Right renal pelvis (tissue), 4 donors: ENCODE data around the gene DNAJB13. TPM values are rescaled to one million over a fixed set of nuclear protein-coding genes. Genes with fewer than 3 reads are reported as not detected.
A peak's percentile ranks its signal among the peaks of the same experiment; 100 is the strongest.
"Not testable (repeated sequence)": the region's sequence is repeated elsewhere in the genome, so short reads cannot be mapped to it uniquely, and the experiment has no call there.

Experiments used
- DNase-seq, 4 donors: peaks; one replicate each; pipeline ENCODE4 v3.0.0-alpha.2; 2013; ENCODE audit warnings: low read depth in 4 of 4, low spot score in 3 of 4, missing footprints in 1 of 4
- polyA plus RNA-seq, 4 donors: library from polyadenylated mRNA; unstranded; fragments of 120-200 nt; gene quantifications; one replicate each; pipeline ENCODE4 v1.2.1, GENCODE V29; 2013; ENCODE audit not compliant: insufficient read length in 4 of 4

Gene DNAJB13
- polyA plus RNA-seq, result 1 to 10 TPM; 2.1 to 4.4 (median 3.7) TPM

- peak in 2 of 4 donors; percentile 29 to 33 for DNase-seq
Observed at GRCh38 chr11:73950869-73951710, at the start of gene DNAJB13. Gene DNAJB13 (plus strand): TSS chr11:73951026. CDS start chr11:73951070, 44 bp downstream.

DNA sequence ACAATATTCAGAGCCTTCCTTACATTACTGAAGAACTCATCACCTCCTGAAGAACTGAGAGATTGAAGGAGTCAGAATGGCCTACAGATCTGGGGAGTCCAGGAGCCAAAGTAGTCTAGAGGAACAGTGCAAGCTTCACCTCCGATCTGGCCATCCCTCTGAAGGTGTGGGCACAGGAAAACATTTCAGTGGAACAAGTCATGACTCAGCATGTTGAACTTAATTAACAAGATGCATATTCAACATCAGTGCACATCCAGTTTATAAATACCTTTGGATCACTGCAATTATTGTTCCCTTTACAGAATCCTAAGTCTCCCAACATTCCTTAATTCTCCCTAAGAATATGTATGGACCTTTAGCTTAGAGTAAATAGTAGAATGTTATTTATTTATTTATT lies 48.5 kb upstream of the DNAJB13 start:
- DNase-seq, result no peak

GRCh38 chr11:73907191-73907590 lies 43.6 kb upstream of the DNAJB13 start:
- DNase-seq, result no peak

- no peak for DNase-seq
Observed at GRCh38 chr11:73912026-73912425, 38.8 kb upstream of the DNAJB13 start.

DNA sequence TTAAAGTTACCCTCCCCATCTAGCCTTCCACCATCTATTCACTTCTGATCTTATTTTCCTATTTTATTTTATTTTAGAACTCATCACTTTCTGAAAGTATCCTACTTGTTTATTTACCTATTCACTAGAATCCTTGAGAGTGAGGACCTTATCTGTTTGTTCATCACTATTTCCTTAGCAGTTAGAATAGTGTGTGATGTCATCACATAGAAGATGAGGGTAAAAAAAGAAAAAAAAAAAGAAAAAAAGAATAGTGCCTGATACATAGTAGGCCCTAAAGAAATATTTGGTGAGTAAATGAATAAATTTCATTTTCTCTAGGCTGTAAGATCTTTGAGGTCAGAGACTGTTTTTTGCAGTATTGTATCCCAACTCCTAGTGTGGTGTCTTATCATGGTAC lies 37.4 kb upstream of the DNAJB13 start:
- no peak for DNase-seq

- DNase-seq, result no peak
Observed at GRCh38 chr11:73914284-73914683, 36.5 kb upstream of the DNAJB13 start.

- no peak for DNase-seq
Observed at GRCh38 chr11:73916435-73916834, 34.4 kb upstream of the DNAJB13 start.

GRCh38 chr11:73921180-73921579 lies 29.6 kb upstream of the DNAJB13 start:
- no peak for DNase-seq

DNA sequence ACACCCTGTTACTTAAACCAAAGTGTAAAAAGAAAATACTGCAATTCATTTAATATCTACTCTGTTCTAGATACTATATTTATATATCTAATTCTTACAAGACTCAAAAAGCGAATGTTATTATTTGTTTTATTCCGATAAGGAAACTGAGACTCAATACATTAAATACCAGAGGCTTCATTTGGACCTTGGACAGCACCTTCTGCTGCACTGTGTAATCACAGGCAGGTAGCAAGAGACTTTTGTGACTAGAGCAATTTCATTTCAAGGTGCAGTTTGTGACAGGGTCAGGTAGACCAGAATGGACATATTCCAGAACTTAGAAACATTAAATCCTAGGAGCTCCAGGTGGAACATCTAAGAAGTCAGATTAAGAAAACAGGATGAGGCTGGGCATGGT lies 21.4 kb upstream of the DNAJB13 start:
- DNase-seq, result no peak

DNA sequence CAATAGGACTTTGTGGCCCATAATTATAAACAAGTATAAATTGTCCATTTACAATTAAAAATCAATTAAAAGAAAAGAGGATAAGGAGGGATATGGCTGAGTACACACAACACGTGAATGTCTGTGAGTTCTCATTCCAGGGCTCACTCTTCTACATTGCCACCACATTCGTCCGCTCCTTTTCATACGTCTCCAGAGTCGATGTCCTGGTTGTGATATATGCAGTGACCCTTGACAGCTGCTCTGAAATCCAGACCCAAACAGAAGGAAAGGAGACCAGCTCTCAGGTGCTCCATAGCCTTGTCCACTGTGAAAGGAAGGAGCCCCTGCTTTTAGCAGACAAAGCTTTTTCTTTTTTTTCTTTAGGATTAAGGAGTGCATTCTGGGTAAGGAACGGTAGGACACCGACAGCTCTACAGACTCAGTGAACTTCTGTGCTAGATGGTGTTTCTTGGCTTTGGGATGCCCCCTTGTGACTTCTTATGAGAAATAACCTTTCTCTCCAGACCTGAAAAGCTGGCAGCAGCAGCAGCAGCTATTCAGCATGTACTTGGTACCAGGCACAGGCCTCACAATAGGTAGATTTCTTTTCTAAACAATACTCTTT lies 19.7 kb upstream of the DNAJB13 start:
- peak in 2 of 4 donors; percentile 5 to 23 for DNase-seq

GRCh38 chr11:73931951-73932350 lies 18.9 kb upstream of the DNAJB13 start:
- no peak for DNase-seq

DNA sequence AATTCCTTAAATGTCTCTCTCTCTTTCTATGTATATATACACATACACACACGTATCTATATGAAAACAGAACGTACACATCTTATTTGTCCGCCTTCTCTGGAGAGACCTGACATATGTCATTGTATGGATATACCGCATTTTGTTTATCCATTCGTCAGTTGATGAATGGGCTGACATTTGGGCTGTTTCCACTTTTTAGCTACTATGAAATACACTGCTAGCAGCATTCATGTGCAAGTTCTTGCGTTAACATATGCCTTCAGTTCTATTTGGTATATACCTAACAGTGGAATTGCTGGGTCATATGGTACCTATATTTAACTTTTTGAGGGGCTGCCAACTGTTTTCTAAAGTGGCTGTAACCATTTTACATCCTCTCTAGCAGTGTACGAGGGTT lies 18.0 kb upstream of the DNAJB13 start:
- DNase-seq, result no peak

DNA sequence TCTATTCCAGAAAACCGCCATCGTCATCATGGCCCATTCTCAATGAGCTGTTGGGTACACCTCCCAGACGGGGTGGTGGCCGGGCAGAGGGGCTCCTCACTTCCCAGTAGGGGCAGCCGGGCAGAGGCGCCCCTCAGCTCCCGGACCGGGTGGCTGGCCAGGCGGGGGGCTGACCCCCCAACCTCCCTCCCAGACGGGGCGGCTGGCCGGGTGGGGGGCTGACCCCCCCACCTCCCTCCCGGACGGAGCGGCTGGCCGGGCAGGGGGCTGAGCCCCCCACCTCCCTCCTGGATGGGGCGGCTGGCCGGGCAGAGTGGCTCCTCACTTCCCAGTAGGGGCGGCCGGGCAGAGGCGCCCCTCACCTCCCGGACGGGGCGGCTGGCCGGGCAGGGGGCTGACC lies 14.8 kb upstream of the DNAJB13 start:
- DNase-seq, result not testable (repeated sequence)

- no peak for DNase-seq
Observed at GRCh38 chr11:73939096-73939495, 11.7 kb upstream of the DNAJB13 start.

DNA sequence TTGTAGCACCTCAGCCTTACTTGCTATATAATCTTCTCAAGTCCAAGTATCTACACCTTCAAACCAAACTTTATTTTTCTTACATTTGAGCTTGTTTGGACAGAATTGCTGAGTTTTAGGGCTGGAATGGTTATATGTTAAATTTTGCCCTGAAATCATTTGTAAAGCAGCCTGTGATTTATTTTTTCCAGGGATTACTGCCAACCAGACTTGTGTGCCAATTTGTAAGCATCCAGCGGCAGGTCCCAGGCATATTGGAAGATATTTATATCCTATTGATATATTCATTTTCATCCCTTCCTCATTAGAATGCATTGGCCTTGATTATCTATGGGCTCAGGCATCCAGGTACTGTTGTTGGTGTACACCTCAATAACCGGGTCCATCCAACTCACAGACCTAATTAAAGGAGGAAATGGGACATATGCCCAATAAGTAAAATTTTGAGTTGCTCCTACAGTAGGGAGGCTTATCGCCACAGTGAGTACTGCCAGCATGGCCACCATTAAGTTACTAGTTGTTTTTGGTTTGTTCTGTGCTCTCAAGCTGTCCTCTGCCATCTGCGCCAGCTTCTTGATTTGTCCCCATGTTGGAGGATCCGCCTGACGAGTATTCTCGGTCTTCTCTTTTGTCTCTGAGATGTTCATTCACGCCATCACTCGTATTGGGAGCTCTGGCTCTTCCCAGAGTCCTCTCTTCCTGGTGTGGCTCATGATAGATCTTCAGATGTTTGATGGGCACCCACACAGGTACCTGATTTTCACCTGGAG lies 9.8 kb upstream of the DNAJB13 start:
- DNase-seq, result no peak

DNA sequence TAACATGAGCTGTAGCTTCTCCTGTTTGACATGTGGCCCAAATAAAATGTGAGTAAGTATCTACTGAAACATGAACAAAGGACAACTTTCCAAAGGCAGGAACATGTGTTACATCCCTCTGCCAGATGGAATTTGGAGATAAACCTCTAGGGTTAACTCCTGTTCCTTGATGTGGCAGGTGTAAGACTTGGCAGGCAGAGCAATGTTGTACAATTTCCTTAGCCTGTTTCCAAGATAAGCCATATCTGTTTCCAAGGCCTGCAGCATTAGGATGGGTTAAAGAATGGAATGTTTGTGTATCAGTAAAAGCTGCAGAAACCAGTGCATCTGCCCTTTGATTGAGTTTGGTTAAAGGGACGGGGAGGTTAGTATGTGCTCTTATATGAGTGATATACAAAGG lies 8.8 kb upstream of the DNAJB13 start:
- DNase-seq, result no peak

DNA sequence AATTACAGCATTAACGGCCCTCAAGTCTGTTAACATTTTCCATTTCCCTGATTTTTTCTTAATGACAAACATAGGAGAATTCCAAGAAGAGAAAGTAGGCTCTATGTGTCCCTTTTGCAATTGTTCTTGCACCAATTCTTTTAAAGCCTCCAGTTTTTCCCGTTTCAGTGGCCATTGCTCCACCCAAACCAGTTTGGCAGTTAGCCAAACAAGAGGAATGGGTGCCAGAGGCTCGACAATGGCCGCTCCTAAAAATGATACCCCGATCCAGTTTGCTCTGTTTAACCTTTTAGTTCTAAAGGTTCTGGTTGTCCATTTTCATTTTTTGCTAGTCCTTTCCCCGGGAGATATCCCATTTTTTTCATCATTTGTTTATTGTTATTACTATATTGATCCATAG lies 6.7 kb upstream of the DNAJB13 start:
- DNase-seq, result no peak

GRCh38 chr11:73944901-73945300 lies 5.9 kb upstream of the DNAJB13 start:
- no peak for DNase-seq

GRCh38 chr11:73945396-73945795 lies 5.4 kb upstream of the DNAJB13 start:
- no peak for DNase-seq

- no peak for DNase-seq
Observed at GRCh38 chr11:73946798-73947458, 3.9 kb upstream of the DNAJB13 start.

DNA sequence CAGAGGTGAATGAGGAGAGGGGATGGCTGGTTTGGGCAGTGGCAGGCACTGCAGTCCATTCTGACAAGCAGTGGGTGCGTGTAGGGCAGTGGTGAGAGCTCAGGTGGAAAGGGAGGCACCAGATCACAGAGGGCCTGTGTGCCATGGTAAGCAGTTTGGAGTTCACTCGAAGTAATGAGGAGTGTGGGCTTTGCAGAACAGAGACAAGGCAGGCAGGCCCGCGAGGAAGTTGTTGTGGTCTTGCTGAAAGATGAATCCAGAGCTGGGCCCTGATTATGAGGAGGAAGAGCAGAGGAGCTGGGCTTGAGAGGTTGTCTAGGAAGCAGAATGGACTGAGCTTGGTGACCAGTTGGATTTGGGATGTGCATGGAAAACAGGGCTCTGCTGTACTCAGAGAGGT lies 1.6 kb upstream of the DNAJB13 start:
- DNase-seq, result no peak
